KMS-11 (cell line): ENCODE measurements around the gene SGO2.
A peak's percentile ranks its signal among the peaks of the same experiment; 100 is the strongest.

Experiments used
- H2AFZ ChIP-seq: fragments of 200-600 bp; sonication (generic); 2 replicates; pipeline ENCODE4 v1.6.1; 2016; ENCODE audit warnings: antibody characterized with exemption, mixed run types, low read depth
- H3K27ac ChIP-seq: fragments of 200-600 bp; sonication (generic); 2 replicates; pipeline ENCODE4 v1.6.1; 2016; ENCODE audit warnings: mild to moderate bottlenecking, mixed run types
- H3K27me3 ChIP-seq: fragments of 200-600 bp; sonication (generic); 2 replicates; pipeline ENCODE4 v1.6.1; 2017; ENCODE audit warnings: mild to moderate bottlenecking, low read depth, mixed run types, moderate library complexity; ENCODE audit not compliant: insufficient read depth
- H3K36me3 ChIP-seq: fragments of 200-600 bp; sonication (generic); 2 replicates; pipeline ENCODE4 v1.6.1; 2017; ENCODE audit warnings: mild to moderate bottlenecking, mixed run types; ENCODE audit not compliant: insufficient read depth
- H3K4me1 ChIP-seq: fragments of 200-600 bp; sonication (generic); 2 replicates; pipeline ENCODE4 v1.6.1; 2016; ENCODE audit warnings: mild to moderate bottlenecking, low read depth, mixed run types; ENCODE audit not compliant: poor library complexity, severe bottlenecking
- H3K4me2 ChIP-seq: fragments of 200-600 bp; sonication (generic); 2 replicates; pipeline ENCODE4 v1.7.0; 2016; ENCODE audit warnings: mild to moderate bottlenecking, mixed run types
- H3K4me3 ChIP-seq: fragments of 200-600 bp; sonication (generic); IDR thresholded peaks from 2 replicates; pipeline ENCODE4 v1.6.1; 2017; ENCODE audit warnings: low read depth, low read length, mixed read lengths; ENCODE audit not compliant: insufficient read depth
- H3K79me2 ChIP-seq: fragments of 200-600 bp; sonication (generic); 2 replicates; pipeline ENCODE4 v1.6.1; 2016; ENCODE audit warnings: low read depth, mixed run types; ENCODE audit not compliant: insufficient read depth
- H3K9ac ChIP-seq: fragments of 200-600 bp; sonication (generic); 2 replicates; pipeline ENCODE4 v1.6.1; 2016; ENCODE audit warnings: mild to moderate bottlenecking, mixed run types
- H4K20me1 ChIP-seq: fragments of 200-600 bp; sonication (generic); 2 replicates; pipeline ENCODE4 v1.6.1; 2016; ENCODE audit warnings: mild to moderate bottlenecking, mixed run types; ENCODE audit not compliant: insufficient read depth
- TF ChIP-seq, protein P1 (sequence below): fragments of 200-600 bp; sonication (generic); conservative IDR thresholded peaks from 2 replicates; pipeline ENCODE4 v1.6.1; 2017; ENCODE audit warnings: low read depth, mild to moderate bottlenecking, antibody characterized with exemption, low read length, moderate library complexity, mixed read lengths

The SGO2 gene

GRCh38 chr2:200578778-200579177 lies 52.8 kb downstream of the SGO2 start:
- no peak overlapping the region for H2AFZ ChIP-seq
- no peaks in the 10 kb centered on the region for H3K79me2 ChIP-seq

DNA sequence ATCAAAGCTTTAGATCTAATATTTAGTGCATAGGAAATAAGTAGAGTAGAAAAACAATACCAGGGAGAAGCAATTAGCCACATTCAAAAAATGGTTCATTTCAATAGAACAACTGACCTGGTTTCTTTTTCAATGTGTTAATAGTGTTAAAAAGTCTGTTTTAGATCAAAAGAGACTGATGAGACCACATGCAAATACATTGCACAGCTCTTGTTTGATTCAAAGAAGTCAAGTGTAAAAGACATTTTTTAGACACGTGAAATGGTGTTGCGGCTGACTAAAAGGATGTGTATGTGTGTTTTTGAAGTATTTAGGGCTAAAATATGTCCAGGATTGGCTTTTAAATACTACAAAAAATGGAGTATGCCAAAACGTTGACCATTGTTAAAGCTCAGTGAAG lies 58.6 kb downstream of the SGO2 start:
- Histone ChIP-seq H4K20me1 (no peaks in the 10 kb centered on the region), H3K9ac (no peak overlapping the region), H3K4me3 (no peak overlapping the region), H3K27ac (no peak overlapping the region), H3K4me2 (no peak overlapping the region), H3K4me1 (no peaks in the 10 kb centered on the region), H3K79me2 (no peaks in the 10 kb centered on the region), H3K36me3 (no peaks in the 10 kb centered on the region), H2AFZ (no peak overlapping the region), H3K27me3 (no peaks in the 10 kb centered on the region)
- TF ChIP-seq, protein P1, sequence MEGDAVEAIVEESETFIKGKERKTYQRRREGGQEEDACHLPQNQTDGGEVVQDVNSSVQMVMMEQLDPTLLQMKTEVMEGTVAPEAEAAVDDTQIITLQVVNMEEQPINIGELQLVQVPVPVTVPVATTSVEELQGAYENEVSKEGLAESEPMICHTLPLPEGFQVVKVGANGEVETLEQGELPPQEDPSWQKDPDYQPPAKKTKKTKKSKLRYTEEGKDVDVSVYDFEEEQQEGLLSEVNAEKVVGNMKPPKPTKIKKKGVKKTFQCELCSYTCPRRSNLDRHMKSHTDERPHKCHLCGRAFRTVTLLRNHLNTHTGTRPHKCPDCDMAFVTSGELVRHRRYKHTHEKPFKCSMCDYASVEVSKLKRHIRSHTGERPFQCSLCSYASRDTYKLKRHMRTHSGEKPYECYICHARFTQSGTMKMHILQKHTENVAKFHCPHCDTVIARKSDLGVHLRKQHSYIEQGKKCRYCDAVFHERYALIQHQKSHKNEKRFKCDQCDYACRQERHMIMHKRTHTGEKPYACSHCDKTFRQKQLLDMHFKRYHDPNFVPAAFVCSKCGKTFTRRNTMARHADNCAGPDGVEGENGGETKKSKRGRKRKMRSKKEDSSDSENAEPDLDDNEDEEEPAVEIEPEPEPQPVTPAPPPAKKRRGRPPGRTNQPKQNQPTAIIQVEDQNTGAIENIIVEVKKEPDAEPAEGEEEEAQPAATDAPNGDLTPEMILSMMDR, result no peak

More at GRCh38 chr2:200578778-200579177, 52.8 kb downstream of the SGO2 start:
- H3K4me3 ChIP-seq, result no peak overlapping the region
- TF ChIP-seq, protein P1, result peak; percentile 45
- no peaks in the 10 kb centered on the region for H3K27me3 ChIP-seq
- H4K20me1 ChIP-seq, result no peaks in the 10 kb centered on the region
- H3K4me2 ChIP-seq, result no peak overlapping the region
- H3K4me1 ChIP-seq, result no peaks in the 10 kb centered on the region
- no peak overlapping the region for H3K9ac ChIP-seq
- no peaks in the 10 kb centered on the region for H3K36me3 ChIP-seq
- H3K27ac ChIP-seq, result no peak overlapping the region

DNA sequence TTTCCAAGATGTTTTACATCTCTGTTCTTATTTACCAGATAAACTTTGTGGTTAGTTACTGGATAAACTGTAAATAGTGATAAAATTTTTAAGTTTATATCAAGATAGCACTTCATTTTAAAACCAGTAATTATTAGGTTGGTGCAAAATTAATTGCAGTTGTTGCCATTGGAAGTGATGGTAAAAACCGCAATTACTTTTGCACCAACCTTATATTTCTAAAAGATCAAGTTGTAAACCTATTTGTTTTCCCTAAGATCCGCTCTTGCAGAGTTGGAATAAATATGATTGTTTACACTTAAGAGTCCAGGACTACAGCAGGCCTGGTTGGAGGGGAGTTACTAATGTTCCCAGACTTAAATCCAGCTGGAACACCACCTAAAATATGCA lies 59.3 kb downstream of the SGO2 start:
- Histone ChIP-seq H3K4me2 (no peak overlapping the region), H2AFZ (no peak overlapping the region), H4K20me1 (no peaks in the 10 kb centered on the region), H3K27ac (no peak overlapping the region), H3K4me1 (no peaks in the 10 kb centered on the region), H3K9ac (no peak overlapping the region), H3K4me3 (no peak overlapping the region), H3K36me3 (no peaks in the 10 kb centered on the region), H3K27me3 (no peaks in the 10 kb centered on the region), H3K79me2 (no peaks in the 10 kb centered on the region)
- TF ChIP-seq, protein P1, result no peak

DNA sequence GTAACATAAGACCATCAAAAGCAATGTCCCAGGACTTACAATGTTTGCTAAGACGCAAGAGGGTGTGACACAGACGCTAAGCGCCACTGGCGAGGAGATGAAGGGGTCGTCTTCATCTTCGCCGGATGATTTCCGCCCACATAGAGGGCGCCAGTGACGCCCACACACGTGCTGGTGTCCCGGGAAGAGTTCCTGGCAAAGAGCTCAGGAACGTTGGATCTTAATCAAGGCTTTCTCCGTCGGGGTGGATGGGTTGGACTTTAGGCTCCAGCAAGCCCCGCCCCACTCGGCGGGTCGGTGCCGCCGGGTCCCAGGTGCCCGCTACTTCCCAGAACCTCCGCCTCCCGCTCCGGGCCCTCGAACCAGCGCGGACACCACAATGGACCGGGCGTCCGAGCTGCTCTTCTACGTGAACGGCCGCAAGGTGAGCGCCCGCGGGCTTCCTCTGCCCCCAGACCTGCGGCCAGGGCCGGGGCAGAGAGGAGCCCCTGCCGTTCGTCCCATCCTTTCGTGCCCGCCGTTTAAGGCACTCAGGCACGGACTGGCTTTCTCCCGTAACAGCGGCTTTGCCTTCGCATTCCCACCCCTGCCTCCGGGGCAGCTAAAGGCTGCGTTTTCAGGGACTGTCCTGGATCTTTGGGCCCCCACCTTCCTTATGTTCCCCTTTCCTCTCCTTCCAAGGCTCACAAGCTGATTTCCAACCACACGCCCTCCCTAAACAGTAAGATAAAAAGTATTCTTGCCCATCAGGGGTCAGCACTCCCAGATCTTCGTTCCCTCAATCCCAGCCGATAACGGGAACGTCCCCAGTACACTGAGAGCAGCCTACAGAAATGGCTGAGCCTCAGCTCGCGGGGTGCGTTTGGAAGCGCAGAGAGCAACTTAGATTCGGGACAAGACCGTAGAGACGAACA lies 60.0 kb downstream of the SGO2 start, which contains the start of gene AOX1:
TSS of gene AOX1 (plus strand) at position 285 of the 914 bp plus-strand sequence. CDS start at position 380, 95 bp downstream.
- no peak within 1 kb of the TSS for H3K4me2 ChIP-seq
- H3K27me3 ChIP-seq, result no peaks in the 10 kb centered on the region
- TF ChIP-seq, protein P1, result no peak
- H3K36me3 ChIP-seq, result no peaks in the 10 kb centered on the region
- H2AFZ ChIP-seq, result no peak within 1 kb of the TSS
- H3K27ac ChIP-seq, result no peak within 1 kb of the TSS
- H3K79me2 ChIP-seq, result no peaks in the 10 kb centered on the region
- H3K4me1 ChIP-seq, result no peaks in the 10 kb centered on the region
- H3K9ac ChIP-seq, result no peak within 1 kb of the TSS
- H3K4me3 ChIP-seq, result no peak within 1 kb of the TSS
- no peaks in the 10 kb centered on the region for H4K20me1 ChIP-seq
